Measurements from ENCODE around the gene PMM2.

DNA sequence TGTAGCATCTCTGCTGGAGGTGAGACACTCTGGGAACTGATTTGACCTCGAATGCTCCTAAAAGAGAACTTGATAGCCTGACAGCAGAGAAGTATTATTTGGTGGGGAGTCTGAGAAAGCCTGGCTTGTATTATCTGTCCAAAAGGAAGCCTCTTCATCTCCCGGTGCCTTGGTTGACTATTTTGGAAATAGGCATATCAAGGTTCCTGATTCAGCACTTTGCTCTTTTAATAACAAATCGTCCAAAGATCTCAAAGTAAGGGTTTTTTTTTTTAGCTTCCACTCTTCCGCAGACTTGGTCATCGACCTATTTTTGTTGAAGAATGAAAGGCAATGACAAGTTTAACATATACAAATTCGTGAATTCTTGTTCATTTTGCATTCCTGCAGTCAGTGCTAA, 15.0 kb upstream of the PMM2 start:
- TF ChIP-seq EZH2 (IDR thresholded peaks at IDR 0.05) (no peak), POLR2AphosphoS5 (IDR thresholded peaks at IDR 0.05; ENCODE audit: borderline replicate concordance, low read depth, low read length) (no peak)

All from SK-N-MC (cell line).